ENCODE data around the gene TYW1B.
"Not testable (repeated sequence)": the region's sequence is repeated elsewhere in the genome, so short reads cannot be mapped to it uniquely, and the experiment has no call there.

The TYW1B gene, protein sequence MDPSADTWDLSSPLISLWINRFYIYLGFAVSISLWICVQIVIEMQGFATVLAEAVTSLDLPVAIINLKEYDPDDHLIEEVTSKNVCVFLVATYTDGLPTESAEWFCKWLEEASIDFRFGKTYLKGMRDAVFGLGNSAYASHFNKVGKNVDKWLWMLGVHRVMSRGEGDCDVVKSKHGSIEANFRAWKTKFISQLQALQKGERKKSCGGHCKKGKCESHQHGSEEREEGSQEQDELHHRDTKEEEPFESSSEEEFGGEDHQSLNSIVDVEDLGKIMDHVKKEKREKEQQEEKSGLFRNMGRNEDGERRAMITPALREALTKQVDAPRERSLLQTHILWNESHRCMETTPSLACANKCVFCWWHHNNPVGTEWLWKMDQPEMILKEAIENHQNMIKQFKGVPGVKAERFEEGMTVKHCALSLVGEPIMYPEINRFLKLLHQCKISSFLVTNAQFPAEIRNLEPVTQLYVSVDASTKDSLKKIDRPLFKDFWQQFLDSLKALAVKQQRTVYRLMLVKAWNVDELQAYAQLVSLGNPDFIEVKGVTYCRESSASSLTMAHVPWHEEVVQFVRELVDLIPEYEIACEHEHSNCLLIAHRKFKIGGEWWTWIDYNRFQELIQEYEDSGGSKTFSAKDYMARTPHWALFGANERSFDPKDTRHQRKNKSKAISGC

DNA sequence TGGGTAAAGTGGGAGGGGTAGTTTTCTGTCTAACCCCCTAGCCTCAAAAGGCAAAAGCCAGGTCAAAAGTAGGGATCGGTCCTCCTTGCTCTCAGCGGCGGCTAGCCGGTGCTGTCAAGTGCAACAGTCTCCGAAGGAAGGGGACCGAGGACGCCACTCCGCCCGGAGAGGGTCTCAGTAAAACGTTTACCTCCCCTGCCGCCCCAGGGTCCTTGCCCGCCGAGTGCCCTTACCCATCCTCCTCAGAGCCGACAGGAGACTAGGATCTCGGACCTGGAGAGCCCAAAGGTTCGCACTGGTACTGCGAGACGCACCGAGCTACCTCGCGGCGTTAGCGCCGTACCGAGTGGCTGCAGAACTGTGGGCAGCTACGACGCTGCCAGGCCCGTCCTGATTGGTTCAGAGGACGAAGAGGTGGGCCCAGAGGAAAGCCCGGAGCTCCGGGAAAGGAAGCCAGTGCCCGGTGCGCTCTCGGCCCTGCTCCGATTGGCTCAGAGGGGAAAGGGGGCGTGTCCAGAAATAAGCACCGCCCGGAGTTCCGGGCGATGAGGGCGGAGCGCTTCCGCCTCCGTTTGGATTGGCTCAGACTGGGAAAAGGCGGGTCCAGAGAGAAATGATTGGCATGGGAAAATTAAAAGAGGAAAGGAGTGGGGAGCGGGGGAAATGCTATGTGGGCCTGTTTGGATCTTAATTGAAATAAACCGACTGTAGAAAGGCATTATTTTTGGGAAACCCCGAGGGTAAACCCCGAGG is at the start of gene TYW1B:
TYW1B (minus strand) TSS at position 362 of the 753 bp plus-strand sequence; CDS start at position 237, 125 bp downstream.
- peak within 1 kb of the TSS; percentile 67 for H3K4me3 ChIP-seq (replicated peaks in 1 of 2; ENCODE audit: low read depth in 2 of 2, low read length in 2 of 2)
- peak; percentile 98 for DNase-seq (ENCODE audit: low read depth in 2 of 2)

DNA sequence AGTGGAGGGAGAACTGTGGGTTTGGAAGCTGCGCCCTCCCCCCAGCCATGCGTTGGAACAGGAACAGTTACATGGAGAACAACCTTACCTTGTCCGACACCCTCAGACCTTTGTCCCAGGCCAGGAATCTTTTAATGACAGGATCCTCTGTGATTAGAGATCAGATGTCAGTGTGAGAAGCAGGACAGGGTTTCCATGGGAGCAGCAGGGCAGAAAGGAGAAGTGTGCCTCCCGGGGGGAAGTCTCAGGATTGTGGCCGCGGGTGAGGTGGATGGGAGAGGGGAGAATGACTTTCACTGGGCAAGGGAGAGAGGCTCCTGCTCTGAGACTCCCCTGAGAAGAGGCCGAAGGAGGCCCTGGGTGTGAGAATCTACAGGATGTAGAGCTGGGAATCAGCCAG is 39.6 kb upstream of the TYW1B start:
- DNase-seq (ENCODE audit: low read depth in 2 of 2); H3K4me3 ChIP-seq (replicated peaks in 1 of 2; ENCODE audit: low read depth in 2 of 2, low read length in 2 of 2): not testable (repeated sequence)

DNA sequence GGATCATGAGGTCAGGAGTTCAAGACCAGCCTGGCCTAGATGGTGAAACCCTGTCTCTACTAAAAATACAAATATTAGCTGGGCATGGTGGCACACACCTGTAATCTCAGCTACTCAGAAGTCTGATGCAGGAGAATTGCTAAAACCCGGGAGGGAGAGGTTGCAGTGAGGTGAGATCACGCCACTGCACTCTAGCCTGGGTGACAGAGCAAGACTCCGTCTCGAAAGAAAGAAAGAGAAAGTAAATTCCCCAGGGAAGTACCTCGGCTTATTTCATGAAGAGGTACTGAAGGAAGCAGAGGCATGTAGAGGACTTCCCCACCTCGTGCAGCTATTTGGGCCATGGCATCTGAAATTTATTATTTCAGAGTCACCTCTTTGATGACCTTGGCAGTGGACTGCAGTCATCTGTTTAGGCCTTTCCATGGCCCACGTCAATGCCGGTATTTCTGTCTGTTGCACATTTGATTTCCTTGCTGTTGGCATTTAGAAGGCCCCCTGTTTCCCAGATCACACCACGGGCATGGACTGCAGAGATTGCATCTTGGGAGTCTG is 30.9 kb upstream of the TYW1B start:
- DNase-seq (ENCODE audit: low read depth in 2 of 2); H3K4me3 ChIP-seq (replicated peaks in 1 of 2; ENCODE audit: low read depth in 2 of 2, low read length in 2 of 2): not testable (repeated sequence)

DNA sequence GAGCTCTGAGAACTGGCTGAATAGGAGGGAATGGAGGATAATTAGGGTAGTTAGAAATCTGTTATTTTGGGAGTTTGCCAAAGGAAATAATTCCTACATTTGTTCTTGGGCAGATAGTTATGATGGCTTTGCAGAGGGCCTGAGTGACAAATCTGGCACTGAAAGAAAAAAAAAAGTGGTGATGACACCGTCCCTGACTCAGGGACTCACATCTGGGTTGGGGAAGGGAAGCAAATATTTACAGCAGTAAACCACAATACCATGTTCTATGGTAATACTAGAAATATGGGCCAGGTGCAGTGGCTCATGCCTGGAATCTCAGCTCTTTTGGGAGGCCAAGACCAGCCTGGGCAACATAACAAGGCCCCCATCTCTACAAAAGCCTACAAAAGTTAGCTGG is 29.9 kb upstream of the TYW1B start:
- H3K4me3 ChIP-seq (replicated peaks in 1 of 2; ENCODE audit: low read depth in 2 of 2, low read length in 2 of 2), result not testable (repeated sequence)
- peak in 1 of 2 donors; percentile 50 for DNase-seq (ENCODE audit: low read depth in 2 of 2)

DNA sequence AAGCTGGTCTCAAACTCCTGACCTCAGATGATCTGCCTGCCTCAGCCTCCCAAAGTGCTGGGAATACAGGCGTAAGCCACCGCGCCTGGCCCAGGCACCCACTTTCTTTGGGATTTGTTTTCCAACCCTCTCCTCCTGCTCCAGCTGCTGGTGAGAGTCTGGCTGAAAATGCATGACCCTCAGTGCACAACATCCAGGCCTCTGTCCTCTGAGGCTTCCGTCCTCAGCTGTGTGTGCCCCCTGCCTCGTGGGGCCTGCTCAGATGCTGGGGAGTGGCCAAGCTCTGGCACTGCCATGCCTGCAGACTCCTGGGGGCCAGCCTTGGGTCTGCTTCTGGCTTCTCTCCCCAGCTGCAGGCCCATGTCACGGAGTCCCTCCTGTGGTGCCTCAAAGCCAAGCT is 27.3 kb upstream of the TYW1B start:
- not testable (repeated sequence) for DNase-seq (ENCODE audit: low read depth in 2 of 2); H3K4me3 ChIP-seq (replicated peaks in 1 of 2; ENCODE audit: low read depth in 2 of 2, low read length in 2 of 2)

DNA sequence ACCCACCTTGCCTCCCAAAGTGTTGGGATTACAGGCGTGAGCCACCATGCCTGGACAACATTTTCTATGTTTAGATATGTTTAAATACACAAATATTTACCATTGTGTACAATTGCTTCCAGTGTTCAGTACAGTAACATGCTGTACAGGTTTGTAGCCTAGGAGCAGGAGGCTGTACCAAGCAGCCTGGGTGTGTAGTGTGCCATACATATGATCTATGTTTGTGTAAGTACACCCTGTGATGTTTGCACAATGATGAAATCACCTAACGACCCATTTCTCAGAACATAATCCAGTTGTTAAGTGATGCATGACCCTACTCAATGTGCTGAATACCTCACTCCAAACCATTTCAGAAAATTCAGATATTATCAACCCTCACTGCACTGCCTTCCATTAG is 24.9 kb upstream of the TYW1B start:
- DNase-seq (ENCODE audit: low read depth in 2 of 2); H3K4me3 ChIP-seq (replicated peaks in 1 of 2; ENCODE audit: low read depth in 2 of 2, low read length in 2 of 2): not testable (repeated sequence)

DNA sequence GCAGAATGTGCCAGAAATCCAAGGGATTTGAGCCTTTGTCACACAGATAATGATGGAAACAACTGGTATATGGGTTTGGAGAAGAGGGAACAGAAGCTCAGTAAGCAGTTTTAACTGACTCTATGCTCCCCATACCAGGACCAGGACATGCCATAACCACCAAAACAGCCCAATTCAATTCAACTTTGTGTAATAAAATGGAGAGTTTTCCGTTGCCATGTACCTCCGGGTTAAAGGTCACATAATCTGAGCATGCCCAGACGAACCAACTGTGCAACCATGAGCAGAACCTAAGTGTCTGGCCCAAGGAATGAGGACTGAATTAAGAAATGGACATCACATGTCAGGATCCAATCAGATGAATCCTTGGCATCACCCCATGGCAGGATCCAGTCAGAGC is 22.7 kb upstream of the TYW1B start:
- H3K4me3 ChIP-seq (replicated peaks in 1 of 2; ENCODE audit: low read depth in 2 of 2, low read length in 2 of 2); DNase-seq (ENCODE audit: low read depth in 2 of 2): not testable (repeated sequence)

DNA sequence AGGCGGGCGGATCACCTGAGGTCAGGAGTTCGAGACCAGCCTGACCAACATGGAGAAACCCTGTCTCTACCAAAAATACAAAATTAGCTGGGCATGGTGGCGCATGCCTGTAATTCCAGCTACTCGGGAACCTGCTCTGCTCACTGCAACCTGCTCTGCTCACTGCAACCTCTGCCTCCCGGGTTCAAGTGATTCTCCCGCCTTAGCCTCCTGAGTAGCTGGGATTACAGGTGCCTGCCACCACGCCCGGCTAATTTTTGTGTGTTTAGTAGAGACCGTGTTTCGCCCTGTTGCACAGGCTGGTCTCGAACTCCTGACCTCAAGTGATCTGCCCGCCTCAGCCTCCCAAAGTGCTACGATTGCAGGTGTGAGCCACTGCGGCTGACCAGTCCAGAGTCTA is 16.1 kb upstream of the TYW1B start:
- DNase-seq (ENCODE audit: low read depth in 2 of 2); H3K4me3 ChIP-seq (replicated peaks in 1 of 2; ENCODE audit: low read depth in 2 of 2, low read length in 2 of 2): not testable (repeated sequence)

DNA sequence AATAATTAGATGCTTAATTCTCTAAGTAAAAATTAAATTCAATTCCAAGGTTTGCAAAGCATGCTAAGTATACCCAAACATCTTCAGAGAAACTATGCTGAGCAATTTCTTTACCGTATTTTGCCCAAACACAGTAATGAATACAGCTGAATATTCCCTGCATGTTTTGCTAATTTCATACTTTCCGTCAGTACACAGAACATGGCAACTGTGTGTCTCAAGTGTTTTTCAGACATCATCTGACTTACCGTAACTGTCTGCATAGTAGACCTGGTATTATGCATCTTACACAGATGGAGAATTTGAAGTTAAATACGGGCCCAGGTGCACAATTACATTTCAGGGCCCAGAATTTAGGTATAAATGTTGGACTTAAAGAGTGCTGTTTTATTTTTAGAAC is 15.2 kb upstream of the TYW1B start:
- H3K4me3 ChIP-seq (replicated peaks in 1 of 2; ENCODE audit: low read depth in 2 of 2, low read length in 2 of 2); DNase-seq (ENCODE audit: low read depth in 2 of 2): not testable (repeated sequence)

DNA sequence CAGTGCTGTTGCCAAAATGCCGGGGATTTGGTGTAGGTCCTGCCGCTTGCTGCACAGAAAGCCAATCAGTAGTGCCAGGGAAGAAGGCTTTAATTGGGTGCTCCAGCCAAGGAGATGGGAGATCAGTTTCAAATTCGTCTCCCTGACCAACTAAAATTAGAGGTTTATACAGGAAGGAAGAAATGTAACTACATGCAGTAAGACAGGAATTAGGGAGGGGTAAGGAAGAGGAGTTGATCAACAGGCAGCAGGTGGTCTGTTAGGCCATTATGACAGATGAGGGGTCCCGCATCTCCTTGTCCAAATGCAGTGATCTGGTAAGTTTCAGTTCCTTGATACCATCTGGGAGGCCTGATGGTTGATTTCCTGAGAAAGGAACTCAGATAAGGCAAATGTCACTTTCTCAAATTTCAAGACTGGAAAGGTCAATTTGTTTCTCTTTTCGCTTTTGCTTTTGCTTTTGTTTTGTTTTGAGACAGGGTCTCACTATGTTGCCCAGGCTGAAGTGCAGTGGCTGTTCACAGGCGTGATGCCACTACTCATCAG is 13.0 kb upstream of the TYW1B start:
- H3K4me3 ChIP-seq (replicated peaks in 1 of 2; ENCODE audit: low read depth in 2 of 2, low read length in 2 of 2); DNase-seq (ENCODE audit: low read depth in 2 of 2): not testable (repeated sequence)

DNA sequence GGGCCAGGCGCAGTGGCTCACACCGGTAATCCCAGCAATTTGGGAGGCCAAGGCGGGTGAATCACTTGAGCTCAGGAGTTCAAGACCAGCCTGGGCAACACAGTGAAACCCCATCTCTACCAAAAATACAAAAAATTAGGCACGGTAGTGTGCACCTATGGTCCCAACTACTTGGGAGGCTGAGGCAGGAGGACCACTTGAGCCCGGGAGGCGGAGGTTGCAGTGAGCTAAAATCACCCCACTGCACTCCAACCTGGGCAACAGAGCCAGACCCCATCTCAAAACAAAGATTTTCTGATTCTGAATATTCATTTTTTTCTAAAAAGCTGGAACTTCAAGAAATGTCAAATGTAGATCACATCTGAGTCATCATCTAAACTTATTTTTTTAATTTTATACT is 10.3 kb upstream of the TYW1B start:
- DNase-seq (ENCODE audit: low read depth in 2 of 2); H3K4me3 ChIP-seq (replicated peaks in 1 of 2; ENCODE audit: low read depth in 2 of 2, low read length in 2 of 2): not testable (repeated sequence)

DNA sequence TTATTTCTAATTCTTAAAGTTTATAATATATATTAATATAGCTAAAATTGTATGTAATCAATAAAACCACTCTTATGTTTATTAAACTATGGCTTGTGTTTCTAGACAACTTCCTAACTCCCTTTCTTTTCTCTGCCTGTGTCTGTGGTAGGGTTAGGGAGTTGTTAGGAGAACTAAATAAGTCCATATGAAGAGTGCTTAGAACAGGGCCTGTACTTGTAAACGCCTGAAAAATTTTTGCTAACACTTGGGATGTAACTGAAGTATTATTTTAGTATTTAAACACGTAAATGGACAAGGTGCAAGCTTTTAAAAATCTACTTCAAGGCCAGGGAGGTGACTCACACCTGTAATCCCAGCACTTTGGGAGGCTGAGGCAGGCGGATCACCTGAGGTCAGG is 9.3 kb upstream of the TYW1B start:
- not testable (repeated sequence) for H3K4me3 ChIP-seq (replicated peaks in 1 of 2; ENCODE audit: low read depth in 2 of 2, low read length in 2 of 2); DNase-seq (ENCODE audit: low read depth in 2 of 2)

DNA sequence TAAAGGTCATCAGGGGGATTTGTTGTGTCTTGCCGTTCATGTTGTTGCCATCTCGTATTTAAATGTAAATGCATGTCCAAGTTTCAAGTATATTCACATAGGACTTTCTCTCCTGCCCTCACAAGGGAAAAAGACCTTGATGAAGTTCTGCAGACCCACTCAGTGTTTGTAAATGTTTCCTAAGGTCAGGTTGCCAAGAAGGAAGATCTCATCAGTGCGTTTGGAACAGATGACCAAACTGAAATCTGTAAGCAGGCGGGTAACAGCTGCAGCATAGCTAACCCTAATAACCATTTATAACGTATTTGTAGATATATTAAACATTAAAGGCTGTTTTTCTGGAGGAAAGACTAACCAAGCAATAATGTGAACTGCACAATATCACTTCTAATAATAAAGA is 2.6 kb upstream of the TYW1B start:
- H3K4me3 ChIP-seq (replicated peaks in 1 of 2; ENCODE audit: low read depth in 2 of 2, low read length in 2 of 2), result peak overlapping the region; percentile 65 to 71
- DNase-seq (ENCODE audit: low read depth in 2 of 2), result peak; percentile 13 to 31
